H1 (cell line): Measurements from ENCODE around the gene RMDN2. TPM values are rescaled to one million over a fixed set of nuclear protein-coding genes. Genes with fewer than 3 reads are reported as not detected.
"Not testable (repeated sequence)": the region's sequence is repeated elsewhere in the genome, so short reads cannot be mapped to it uniquely, and the experiment has no call there.

Source experiments
- CTCF ChIA-PET: fragments of 300-600 bp; sonication (Branson Sonifier 250); formaldehyde crosslinking; loops from one replicate; lab custom pipeline; 2021; ENCODE audit not compliant: partially characterized antibody; lab: Charles Lee
- POLR2A ChIA-PET: fragments of 300-600 bp; sonication (Branson Sonifier 250); formaldehyde crosslinking; loops from one replicate; lab custom pipeline; 2021; ENCODE audit warnings: inconsistent platforms; ENCODE audit not compliant: partially characterized antibody; lab: Charles Lee
- DNase-seq, 2 experiments: peaks; one replicate each; pipeline versions ENCODE4 v3.0.0 to v3.0.0-alpha.2; 2010 to 2022; ENCODE audit warnings: low spot score in 2 of 2, low read depth in 1 of 2, mixed read lengths in 1 of 2
- FAIRE-seq: peaks from 2 replicates; lab custom pipeline; 2011; peaks lifted over from hg19 to GRCh38; lab: Jason Lieb, UNC
- H2AFZ ChIP-seq: 2 replicates; pipeline ENCODE4 v1.8.1; 2012; ENCODE audit warnings: low read length, inconsistent platforms
- H2AK5ac ChIP-seq: 2 replicates; pipeline ENCODE4 v1.6.1; 2013; ENCODE audit warnings: low read depth, low read length
- H2BK120ac ChIP-seq: replicated peaks from 2 replicates; pipeline ENCODE3; 2013; ENCODE audit warnings: low read depth, low read length, inconsistent platforms
- H2BK12ac ChIP-seq: 2 replicates; pipeline ENCODE4 v1.6.1; 2013; ENCODE audit warnings: low read depth, low read length
- H2BK15ac ChIP-seq: 2 replicates; pipeline ENCODE4 v1.6.1; 2013; ENCODE audit warnings: low read length
- H2BK20ac ChIP-seq: 2 replicates; pipeline ENCODE4 v1.6.1; 2013; ENCODE audit warnings: low read length
- H2BK5ac ChIP-seq: 2 replicates; pipeline ENCODE4 v1.6.1; 2013; ENCODE audit warnings: low read depth, low read length
- H3K14ac ChIP-seq: 2 replicates; pipeline ENCODE4 v1.6.1; 2013; ENCODE audit warnings: inconsistent platforms; ENCODE audit not compliant: insufficient read length
- H3K18ac ChIP-seq: 2 replicates; pipeline ENCODE4 v1.6.1; 2013; ENCODE audit warnings: low read length; ENCODE audit errors: extremely low read depth
- H3K23ac ChIP-seq: 2 replicates; pipeline ENCODE4 v1.6.1; 2013; ENCODE audit warnings: inconsistent platforms; ENCODE audit not compliant: insufficient read length
- H3K23me2 ChIP-seq: 2 replicates; pipeline ENCODE4 v1.6.1; 2013; ENCODE audit warnings: low read depth, low read length
- H3K27ac ChIP-seq: 2 replicates; pipeline ENCODE4 v1.6.1; 2011; ENCODE audit warnings: low read depth, low read length, inconsistent platforms
- H3K27me3 ChIP-seq, 4 experiments: replicated peaks in 1 of 4; 1 replicate in 1 of 4; 2 replicates in 3 of 4; pipeline versions ENCODE4 v1.6.1 to v1.8.1; 2011 to 2013; ENCODE audit warnings: low read length in 3 of 4, mild to moderate bottlenecking in 3 of 4, inconsistent platforms in 2 of 4, mixed read lengths in 2 of 4, moderate library complexity in 1 of 4; ENCODE audit not compliant: control insufficient read depth in 3 of 4, insufficient read depth in 3 of 4; ENCODE audit errors: extremely low read depth in 1 of 4
- H3K36me3 ChIP-seq, 4 experiments: 2 replicates each; pipeline versions ENCODE4 v1.6.1 to v1.8.1; 2011 to 2013; ENCODE audit warnings: mild to moderate bottlenecking in 4 of 4, low read length in 3 of 4, moderate library complexity in 2 of 4, control low read depth in 1 of 4, inconsistent platforms in 1 of 4; ENCODE audit not compliant: insufficient read depth in 4 of 4, control insufficient read depth in 2 of 4
- H3K4ac ChIP-seq: replicated peaks from 2 replicates; pipeline ENCODE3; 2013; ENCODE audit warnings: low read length, low read depth, mixed read lengths, inconsistent platforms; ENCODE audit not compliant: insufficient read length
- H3K4me1 ChIP-seq, 4 experiments: replicated peaks in 1 of 4; 1 replicate in 1 of 4; 2 replicates in 3 of 4; pipeline versions ENCODE4 v1.6.1 to v1.8.1; 2011 to 2013; ENCODE audit warnings: low read length in 3 of 4, inconsistent platforms in 2 of 4, mixed read lengths in 1 of 4; ENCODE audit not compliant: insufficient read depth in 4 of 4, control insufficient read depth in 3 of 4
- H3K4me2 ChIP-seq, 2 experiments: 2 replicates each; pipeline versions ENCODE4 v1.6.1 to v1.8.1; 2011 to 2013; ENCODE audit warnings: low read depth in 2 of 2, low read length in 2 of 2, control low read depth in 1 of 2, inconsistent platforms in 1 of 2, mild to moderate bottlenecking in 1 of 2; ENCODE audit not compliant: insufficient read depth in 1 of 2
- H3K4me3 ChIP-seq, 4 experiments: fragments of 200-600, 300-600 bp in 1 of 4; sonication (generic), shearing (Covaris generic), sonication (Bioruptor Twin) in 1 of 4; 2 replicates each; pipeline versions ENCODE4 v1.5.1 to v1.8.1; 2011 to 2016; ENCODE audit warnings: low read length in 4 of 4, low read depth in 3 of 4, control low read depth in 2 of 4, inconsistent platforms in 2 of 4, mild to moderate bottlenecking in 2 of 4, mixed read lengths in 1 of 4, moderate library complexity in 1 of 4; ENCODE audit not compliant: insufficient read depth in 2 of 4; ENCODE audit errors: extremely low read depth in 1 of 4
- H3K56ac ChIP-seq: replicated peaks from 2 replicates; pipeline ENCODE3; 2013; ENCODE audit warnings: low read depth, mild to moderate bottlenecking, mixed read lengths, low read length, inconsistent platforms; ENCODE audit not compliant: insufficient read length
- H3K79me1 ChIP-seq: 2 replicates; pipeline ENCODE4 v1.6.1; 2013; ENCODE audit warnings: low read depth, low read length, control low read depth
- H3K79me2 ChIP-seq, 2 experiments: 2 replicates each; pipeline versions ENCODE4 v1.6.1 to v1.8.1; 2012 to 2013; ENCODE audit warnings: low read length in 2 of 2, mild to moderate bottlenecking in 2 of 2, inconsistent platforms in 1 of 2; ENCODE audit not compliant: insufficient read depth in 2 of 2, control insufficient read depth in 1 of 2
- H3K9ac ChIP-seq, 4 experiments: replicated peaks in 1 of 4; 1 replicate in 1 of 4; 2 replicates in 3 of 4; pipeline versions ENCODE4 v1.6.1 to v1.8.1; 2011 to 2013; ENCODE audit warnings: low read depth in 3 of 4, low read length in 3 of 4, control low read depth in 2 of 4, mild to moderate bottlenecking in 2 of 4, moderate library complexity in 2 of 4, inconsistent platforms in 1 of 4; ENCODE audit errors: extremely low read depth in 1 of 4
- H3K9me3 ChIP-seq, 2 experiments: 2 replicates each; pipeline versions ENCODE4 v1.6.1 to v1.8.1; 2012 to 2013; ENCODE audit warnings: mild to moderate bottlenecking in 2 of 2, moderate library complexity in 2 of 2, control low read depth in 1 of 2, inconsistent platforms in 1 of 2, low read depth in 1 of 2, low read length in 1 of 2, mixed read lengths in 1 of 2; ENCODE audit not compliant: insufficient read depth in 2 of 2
- H4K20me1 ChIP-seq, 2 experiments: replicated peaks in 1 of 2; 2 replicates each; pipeline versions ENCODE3 to v1.8.1; 2011 to 2013; ENCODE audit warnings: inconsistent platforms in 2 of 2, low read length in 2 of 2, mild to moderate bottlenecking in 1 of 2; ENCODE audit not compliant: insufficient read depth in 2 of 2, control insufficient read depth in 1 of 2
- H4K5ac ChIP-seq: 2 replicates; pipeline ENCODE4 v1.6.1; 2013; ENCODE audit warnings: low read length, low read depth, mixed read lengths, inconsistent platforms; ENCODE audit not compliant: insufficient read length
- H4K8ac ChIP-seq: 2 replicates; pipeline ENCODE4 v1.8.0; 2013; ENCODE audit warnings: mild to moderate bottlenecking, moderate library complexity, low read length, inconsistent platforms; ENCODE audit not compliant: insufficient read depth; ENCODE audit errors: extremely low read depth
- H4K91ac ChIP-seq: replicated peaks from 2 replicates; pipeline ENCODE3; 2013; ENCODE audit warnings: low read length, mixed read lengths, inconsistent platforms; ENCODE audit not compliant: insufficient read length
- WGBS, 2 experiments: shearing (Covaris generic) in 1 of 2; methylation state at CpG; one replicate each; pipeline versions ENCODE4 v1.1.6 to v1.1.7; 2013 to 2015; ENCODE audit warnings: low lambda C conversion rate in 2 of 2, mixed read lengths in 2 of 2, inconsistent platforms in 1 of 2, low coverage in 1 of 2, missing lambda C conversion rate in 1 of 2; ENCODE audit not compliant: insufficient replicate concordance in 2 of 2, insufficient coverage in 1 of 2, insufficient read length in 1 of 2; ENCODE audit errors: extremely low coverage in 1 of 2, missing lambda C conversion rate in 1 of 2; 5-methylcytosine and 5-hydroxymethylcytosine counted together
- polyA plus RNA-seq, 7 experiments: library from polyadenylated mRNA; depleted of rRNA in 3 of 7; stranded (reverse) in 5 of 7; unstranded in 2 of 7; fragments of >200 nt in 5 of 7; fragments of 200-250 nt in 2 of 7; gene quantifications; 1 replicate in 5 of 7; 2 replicates in 1 of 7; 4 replicates in 1 of 7; pipeline versions ENCODE4 v1.2.1 to v1.2.3, GENCODE V29; 2011 to 2013; ENCODE audit warnings: missing spikeins in 2 of 7, mixed read lengths in 2 of 7
- total RNA-seq: library from RNA; stranded (reverse); fragmentation: NEBNext Ultra II Directional; extraction: Animal tissue kit (Norgen Biotek cat#: 25700); gene quantifications from 2 replicates; pipeline ENCODE4 v1.2.1, GENCODE V29; 2021

RMDN2 gene
- total and polyA plus RNA-seq, 2 of the 8 experiments (the other 6 are each of a cell fraction or from before 2014, with no cell fraction given), result 0.53 to 3.0 TPM

- H3K23me2 ChIP-seq, H3K4me2 ChIP-seq, H3K4me1 ChIP-seq, H3K79me2 ChIP-seq, CTCF ChIA-PET, H3K56ac ChIP-seq, H2AFZ ChIP-seq, H2BK15ac ChIP-seq, H3K14ac ChIP-seq, H4K91ac ChIP-seq, H3K23ac ChIP-seq, H3K27me3 ChIP-seq, H3K36me3 ChIP-seq, H3K4ac ChIP-seq, H2BK12ac ChIP-seq, H2BK120ac ChIP-seq, H3K79me1 ChIP-seq, H4K20me1 ChIP-seq, H3K4me3 ChIP-seq, H4K5ac ChIP-seq, H2BK20ac ChIP-seq, H4K8ac ChIP-seq, H3K27ac ChIP-seq, DNase-seq, H3K18ac ChIP-seq, H2BK5ac ChIP-seq, H3K9ac ChIP-seq, FAIRE-seq, H2AK5ac ChIP-seq, H3K9me3 ChIP-seq: not testable (repeated sequence)
- POLR2A ChIA-PET, result interaction anchor here (1.2 kb wide), 1 partner anchor 114 kb away, joined by 3 read pairs; no protein-coding TSS in a partner anchor
- WGBS, 2 experiments, result 80% methylated on average over 9 of the region's 9 CpGs; no CpG with 5 or more reads in 1 of the 2 experiments
Measured at GRCh38 chr2:37962740-37963121, 37.6 kb downstream of the RMDN2 start.

- H2AFZ ChIP-seq, CTCF ChIA-PET, H3K9ac ChIP-seq, H3K4me3 ChIP-seq, H2BK5ac ChIP-seq, H3K36me3 ChIP-seq, H4K8ac ChIP-seq, POLR2A ChIA-PET, H3K79me1 ChIP-seq, H2BK12ac ChIP-seq, H3K79me2 ChIP-seq, H3K4me1 ChIP-seq, H4K20me1 ChIP-seq, FAIRE-seq, H3K9me3 ChIP-seq, H2AK5ac ChIP-seq, H3K4me2 ChIP-seq, H3K4ac ChIP-seq, DNase-seq, H4K5ac ChIP-seq, H2BK20ac ChIP-seq, H3K18ac ChIP-seq, H2BK15ac ChIP-seq, H3K14ac ChIP-seq, H3K27me3 ChIP-seq, H3K23ac ChIP-seq, H3K56ac ChIP-seq, H2BK120ac ChIP-seq, H4K91ac ChIP-seq, H3K23me2 ChIP-seq, H3K27ac ChIP-seq: not testable (repeated sequence)
- WGBS, 2 experiments, result 90% methylated on average over 3 of the region's 33 CpGs; no CpG with 5 or more reads in 1 of the 2 experiments
Measured at GRCh38 chr2:37963901-37964300, 38.8 kb downstream of the RMDN2 start.
